ENCODE measurements around the gene APCDD1.
"Not testable (repeated sequence)": the region's sequence is repeated elsewhere in the genome, so short reads cannot be mapped to it uniquely, and the experiment has no call there.

The APCDD1 gene

GRCh38 chr18:10463096-10463495 is 8.7 kb downstream of the APCDD1 start:
- DNase-seq (ENCODE audit: low spot score) = no peak

GRCh38 chr18:10463741-10464140 is 9.3 kb downstream of the APCDD1 start:
- no peak for DNase-seq (ENCODE audit: low spot score)

DNA sequence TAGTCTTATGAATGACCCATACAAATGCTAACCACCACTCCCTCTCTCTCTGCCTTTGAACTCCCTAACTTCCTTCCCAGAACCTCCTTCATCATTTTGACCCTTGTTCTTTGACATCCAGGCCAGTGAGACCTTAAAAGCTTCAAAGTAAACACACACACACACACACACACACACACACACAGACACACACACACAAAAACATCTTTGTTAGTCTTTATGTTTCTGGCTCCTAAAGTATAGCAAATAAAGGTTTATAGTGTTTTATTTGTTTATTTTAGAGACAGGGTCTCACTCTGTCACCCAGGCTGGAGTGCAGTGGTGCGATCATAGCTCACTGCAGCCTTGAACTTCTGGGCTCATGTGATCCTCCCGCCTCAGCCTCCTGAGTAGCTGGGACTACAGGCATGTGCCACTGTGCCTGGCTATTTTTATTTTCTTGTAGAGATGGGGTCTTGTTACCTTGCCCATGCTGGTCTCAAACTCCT is 9.8 kb downstream of the APCDD1 start:
- DNase-seq (ENCODE audit: low spot score) = not testable (repeated sequence)

DNA sequence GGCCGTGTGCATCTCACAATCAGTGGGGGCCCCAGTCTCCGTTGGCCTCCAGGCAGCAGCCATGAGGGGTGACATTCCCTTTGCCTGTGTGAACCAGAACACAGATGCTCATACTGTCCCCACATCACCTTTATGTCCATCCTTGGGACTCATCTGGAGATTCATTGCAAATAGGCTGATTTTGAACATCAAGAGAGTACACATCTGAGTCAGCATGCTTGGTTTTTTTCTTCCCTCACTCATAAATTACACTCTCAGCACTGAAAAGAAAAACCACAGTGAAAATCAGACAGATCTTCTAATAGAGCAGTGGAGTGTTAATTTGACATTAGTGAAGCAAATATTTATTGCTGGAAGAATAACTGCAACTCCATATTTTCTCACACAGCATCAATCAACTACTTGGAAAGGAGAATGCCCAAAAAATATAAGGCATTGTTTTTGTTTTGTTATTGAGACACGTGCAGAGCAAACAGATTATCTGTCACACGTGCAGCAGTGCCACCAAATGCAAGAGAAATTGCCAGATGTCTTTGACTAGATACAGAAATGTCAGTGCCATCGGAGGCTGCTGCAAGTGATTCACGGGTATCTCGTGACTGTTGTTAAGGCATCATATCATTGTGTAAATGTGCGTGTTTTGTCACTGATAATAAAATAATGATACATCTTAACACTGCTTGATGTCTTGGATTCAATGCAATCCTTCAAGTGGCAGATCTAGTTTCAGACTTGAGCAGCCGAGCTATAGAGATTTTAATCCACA is 10.9 kb downstream of the APCDD1 start:
- DNase-seq (ENCODE audit: low spot score) = no peak

DNA sequence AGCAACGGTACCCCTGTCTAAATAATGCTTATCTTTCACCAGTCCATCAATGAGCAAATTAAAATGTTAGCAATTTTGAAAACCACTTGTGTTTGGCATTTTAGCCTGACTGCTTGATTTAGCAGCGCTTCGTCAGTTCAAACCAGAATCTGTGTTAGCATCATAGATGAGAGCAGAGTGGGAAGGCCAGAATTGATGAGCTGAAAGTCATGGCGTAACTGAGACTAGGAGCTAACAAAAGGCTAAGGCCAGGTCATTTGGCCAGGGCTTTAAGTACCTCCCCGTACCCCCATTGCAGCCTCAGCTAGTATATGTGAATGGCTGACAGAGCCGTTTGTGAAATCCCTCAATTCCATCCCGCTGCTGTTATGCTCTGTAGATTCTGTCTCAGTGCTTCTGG is 16.0 kb downstream of the APCDD1 start:
- DNase-seq (ENCODE audit: low spot score) = no peak

GRCh38 chr18:10471574-10471973 is 17.1 kb downstream of the APCDD1 start:
- no peak for DNase-seq (ENCODE audit: low spot score)

GRCh38 chr18:10473132-10473531 is 18.7 kb downstream of the APCDD1 start:
- DNase-seq (ENCODE audit: low spot score) = no peak

DNA sequence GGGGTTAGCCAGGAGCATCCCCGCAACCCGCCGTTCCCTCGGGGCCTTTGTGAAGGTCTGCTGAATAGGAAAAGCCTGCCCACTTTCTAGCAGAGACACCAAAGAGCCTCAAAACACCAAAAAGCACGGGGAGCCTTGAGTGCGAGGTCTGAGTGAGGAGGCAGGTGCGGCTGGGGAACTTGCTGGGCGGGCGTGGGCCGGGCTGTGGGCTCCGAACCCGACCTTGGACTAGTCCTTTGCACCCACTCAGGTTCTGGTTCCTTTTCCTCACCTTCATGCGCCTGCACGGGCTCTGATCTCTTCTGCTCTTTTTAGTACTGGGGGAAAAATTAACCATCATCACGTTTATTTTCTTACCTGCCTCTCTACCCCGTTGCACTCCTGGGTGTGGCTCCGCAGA is 19.9 kb downstream of the APCDD1 start:
- DNase-seq (ENCODE audit: low spot score) = no peak

- no peak for DNase-seq (ENCODE audit: low spot score)
These were observed 20.8 kb downstream of the APCDD1 start for GRCh38 chr18:10475276-10475653.

- DNase-seq (ENCODE audit: low spot score) = no peak
These were observed 21.3 kb downstream of the APCDD1 start for GRCh38 chr18:10475654-10476291.

- no peak for DNase-seq (ENCODE audit: low spot score)
These were observed 21.9 kb downstream of the APCDD1 start for GRCh38 chr18:10476338-10476791.

- no peak for DNase-seq (ENCODE audit: low spot score)
These were observed 22.9 kb downstream of the APCDD1 start for GRCh38 chr18:10477121-10477862.

- no peak for DNase-seq (ENCODE audit: low spot score)
These were observed 23.4 kb downstream of the APCDD1 start for GRCh38 chr18:10477863-10478260.

- no peak for DNase-seq (ENCODE audit: low spot score)
These were observed 27.4 kb downstream of the APCDD1 start for GRCh38 chr18:10481831-10482230.

DNA sequence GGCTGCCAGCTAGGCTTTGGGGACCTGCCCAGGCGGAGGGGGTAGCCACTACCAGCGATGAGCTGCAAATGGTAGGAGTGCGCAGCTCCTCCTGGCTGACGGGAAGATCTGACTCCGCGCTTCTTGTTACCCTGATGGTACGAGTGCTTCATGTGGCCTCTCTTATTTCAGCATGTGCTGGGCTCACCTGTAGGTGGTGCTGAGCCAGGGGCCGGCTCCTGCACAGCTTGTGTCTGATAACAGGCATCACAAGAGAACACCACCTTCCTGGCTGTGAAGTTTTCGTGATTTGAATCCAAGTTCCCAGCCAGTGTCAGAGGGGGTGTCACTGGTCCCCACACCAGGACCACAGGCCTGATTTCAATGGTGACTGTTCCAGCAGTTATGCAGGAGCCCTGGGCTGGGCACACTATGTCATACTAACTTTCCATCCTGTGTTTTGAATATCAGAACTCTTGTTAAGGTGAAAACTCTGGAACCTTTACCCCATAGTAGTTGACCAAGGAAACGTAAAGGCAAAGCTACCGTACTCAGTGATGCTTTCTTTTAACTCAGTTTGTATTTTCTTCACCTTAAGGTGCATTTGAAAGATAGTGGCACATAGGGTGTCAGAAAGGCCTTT is 28.0 kb downstream of the APCDD1 start:
- DNase-seq (ENCODE audit: low spot score) = no peak

DNA sequence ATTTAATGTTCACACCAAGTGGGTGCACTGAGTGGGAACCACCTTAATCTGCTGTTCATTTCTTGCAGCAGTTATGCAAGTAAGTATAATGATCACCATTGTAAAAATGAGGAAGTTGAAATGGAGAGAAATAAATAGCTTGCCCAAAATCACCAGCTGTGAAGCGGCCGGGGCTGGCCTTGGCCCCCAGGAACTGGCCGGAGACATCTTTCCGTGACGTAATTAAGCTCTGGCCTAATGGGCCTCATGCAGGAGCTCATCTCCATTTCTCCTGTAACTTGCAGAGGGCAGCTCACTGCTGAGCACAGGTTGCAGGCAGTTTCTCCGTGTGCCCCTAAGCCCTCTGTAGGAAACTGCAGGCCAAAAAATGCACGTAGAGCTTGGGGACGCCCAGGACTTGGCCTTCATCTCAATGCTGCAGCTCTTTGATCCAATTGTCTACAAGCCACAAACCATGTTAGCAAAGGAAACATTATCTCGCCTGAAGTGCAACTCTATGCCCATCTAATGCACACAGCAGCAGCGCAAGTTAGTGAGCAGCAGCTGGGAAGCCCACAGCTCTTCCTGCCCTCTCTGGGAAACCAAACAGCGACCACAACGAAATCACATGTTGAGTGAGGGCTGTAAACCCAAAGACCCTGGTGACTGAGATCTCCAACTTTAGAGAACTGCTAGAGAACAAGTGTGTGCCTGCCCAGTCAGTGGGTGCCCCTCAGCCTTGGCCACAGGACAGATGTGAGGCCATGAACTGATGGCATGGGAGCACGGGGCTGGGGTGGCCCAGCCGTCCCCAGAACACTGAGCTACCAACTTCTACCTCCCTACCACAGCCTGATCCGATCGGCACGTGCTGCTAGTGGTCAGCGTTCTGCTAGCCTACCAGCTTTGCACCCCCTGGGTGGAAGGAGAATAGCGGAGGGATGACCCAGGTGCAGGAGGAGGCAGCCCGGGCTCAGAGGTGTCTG is 28.8 kb downstream of the APCDD1 start:
- DNase-seq (ENCODE audit: low spot score) = no peak

GRCh38 chr18:10485475-10485874 is 31.0 kb downstream of the APCDD1 start:
- no peak for DNase-seq (ENCODE audit: low spot score)

- no peak for DNase-seq (ENCODE audit: low spot score)
These were observed 31.9 kb downstream of the APCDD1 start for GRCh38 chr18:10486362-10486761.

DNA sequence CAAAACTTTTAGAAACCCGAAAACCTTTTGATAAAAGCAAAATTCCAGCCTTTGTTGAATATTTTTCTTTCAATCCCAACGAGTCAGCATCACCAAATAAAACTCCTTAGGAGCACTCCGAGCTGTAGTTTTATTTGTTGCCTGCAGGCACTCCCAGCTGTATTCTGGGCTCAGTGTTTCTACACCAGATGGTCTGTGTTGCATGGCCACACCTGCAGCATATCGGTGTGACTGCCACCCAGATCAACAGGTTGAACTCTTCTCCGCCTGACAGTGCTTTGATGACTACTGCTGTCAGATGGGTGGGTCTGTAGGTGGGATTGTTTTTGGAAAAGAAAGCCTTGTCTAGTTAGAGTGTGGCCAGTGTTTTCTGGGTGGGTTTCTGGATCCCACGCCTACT is 32.7 kb downstream of the APCDD1 start:
- no peak for DNase-seq (ENCODE audit: low spot score)

DNA sequence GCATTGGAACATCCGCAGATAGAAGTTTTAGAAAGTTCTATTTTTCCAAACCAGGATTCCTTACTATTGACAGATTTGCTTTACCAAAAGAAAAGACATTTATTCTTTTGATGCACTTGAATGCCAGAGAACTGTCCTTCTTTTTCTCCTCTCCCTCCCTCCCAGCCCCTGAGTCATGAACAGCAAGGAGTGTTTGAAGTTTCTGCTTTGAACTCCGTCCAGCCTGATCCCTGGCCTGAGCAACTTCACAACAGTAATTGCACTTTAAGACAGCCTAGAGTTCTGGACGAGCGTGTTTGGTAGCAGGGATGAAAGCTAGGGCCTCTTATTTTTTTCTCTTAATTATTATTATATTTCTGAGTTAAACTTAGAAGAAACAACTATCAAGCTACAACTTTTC is 33.6 kb downstream of the APCDD1 start:
- no peak for DNase-seq (ENCODE audit: low spot score)

Data from CD4-positive, alpha-beta T cell treated with Interleukin-15 for 4 hours (primary cell).